H1 (cell line): ENCODE data around the gene FBXO7. TPM values are rescaled to one million over a fixed set of nuclear protein-coding genes. Genes with fewer than 3 reads are reported as not detected.

ENCODE experiments used
- CTCF ChIA-PET: fragments of 300-600 bp; sonication (Branson Sonifier 250); formaldehyde crosslinking; loops from one replicate; lab custom pipeline; 2021; ENCODE audit not compliant: partially characterized antibody; lab: Charles Lee
- POLR2A ChIA-PET: fragments of 300-600 bp; sonication (Branson Sonifier 250); formaldehyde crosslinking; loops from one replicate; lab custom pipeline; 2021; ENCODE audit warnings: inconsistent platforms; ENCODE audit not compliant: partially characterized antibody; lab: Charles Lee
- DNase-seq, 2 experiments: peaks; one replicate each; pipeline versions ENCODE4 v3.0.0 to v3.0.0-alpha.2; 2010 to 2022; ENCODE audit warnings: low spot score in 2 of 2, low read depth in 1 of 2, mixed read lengths in 1 of 2
- FAIRE-seq: peaks from 2 replicates; lab custom pipeline; 2011; peaks lifted over from hg19 to GRCh38; lab: Jason Lieb, UNC
- H2AFZ ChIP-seq: 2 replicates; pipeline ENCODE4 v1.8.1; 2012; ENCODE audit warnings: low read length, inconsistent platforms
- H2AK5ac ChIP-seq: 2 replicates; pipeline ENCODE4 v1.6.1; 2013; ENCODE audit warnings: low read depth, low read length
- H2BK120ac ChIP-seq: replicated peaks from 2 replicates; pipeline ENCODE3; 2013; ENCODE audit warnings: low read depth, low read length, inconsistent platforms
- H2BK12ac ChIP-seq: 2 replicates; pipeline ENCODE4 v1.6.1; 2013; ENCODE audit warnings: low read depth, low read length
- H2BK15ac ChIP-seq: 2 replicates; pipeline ENCODE4 v1.6.1; 2013; ENCODE audit warnings: low read length
- H2BK20ac ChIP-seq: 2 replicates; pipeline ENCODE4 v1.6.1; 2013; ENCODE audit warnings: low read length
- H2BK5ac ChIP-seq: 2 replicates; pipeline ENCODE4 v1.6.1; 2013; ENCODE audit warnings: low read depth, low read length
- H3K14ac ChIP-seq: 2 replicates; pipeline ENCODE4 v1.6.1; 2013; ENCODE audit warnings: inconsistent platforms; ENCODE audit not compliant: insufficient read length
- H3K18ac ChIP-seq: 2 replicates; pipeline ENCODE4 v1.6.1; 2013; ENCODE audit warnings: low read length; ENCODE audit errors: extremely low read depth
- H3K23ac ChIP-seq: 2 replicates; pipeline ENCODE4 v1.6.1; 2013; ENCODE audit warnings: inconsistent platforms; ENCODE audit not compliant: insufficient read length
- H3K23me2 ChIP-seq: 2 replicates; pipeline ENCODE4 v1.6.1; 2013; ENCODE audit warnings: low read depth, low read length
- H3K27ac ChIP-seq: 2 replicates; pipeline ENCODE4 v1.6.1; 2011; ENCODE audit warnings: low read depth, low read length, inconsistent platforms
- H3K27me3 ChIP-seq, 4 experiments: replicated peaks in 1 of 4; 1 replicate in 1 of 4; 2 replicates in 3 of 4; pipeline versions ENCODE4 v1.6.1 to v1.8.1; 2011 to 2013; ENCODE audit warnings: low read length in 3 of 4, mild to moderate bottlenecking in 3 of 4, inconsistent platforms in 2 of 4, mixed read lengths in 2 of 4, moderate library complexity in 1 of 4; ENCODE audit not compliant: control insufficient read depth in 3 of 4, insufficient read depth in 3 of 4; ENCODE audit errors: extremely low read depth in 1 of 4
- H3K36me3 ChIP-seq, 4 experiments: 2 replicates each; pipeline versions ENCODE4 v1.6.1 to v1.8.1; 2011 to 2013; ENCODE audit warnings: mild to moderate bottlenecking in 4 of 4, low read length in 3 of 4, moderate library complexity in 2 of 4, control low read depth in 1 of 4, inconsistent platforms in 1 of 4; ENCODE audit not compliant: insufficient read depth in 4 of 4, control insufficient read depth in 2 of 4
- H3K4ac ChIP-seq: replicated peaks from 2 replicates; pipeline ENCODE3; 2013; ENCODE audit warnings: low read length, low read depth, mixed read lengths, inconsistent platforms; ENCODE audit not compliant: insufficient read length
- H3K4me1 ChIP-seq, 4 experiments: replicated peaks in 1 of 4; 1 replicate in 1 of 4; 2 replicates in 3 of 4; pipeline versions ENCODE4 v1.6.1 to v1.8.1; 2011 to 2013; ENCODE audit warnings: low read length in 3 of 4, inconsistent platforms in 2 of 4, mixed read lengths in 1 of 4; ENCODE audit not compliant: insufficient read depth in 4 of 4, control insufficient read depth in 3 of 4
- H3K4me2 ChIP-seq, 2 experiments: 2 replicates each; pipeline versions ENCODE4 v1.6.1 to v1.8.1; 2011 to 2013; ENCODE audit warnings: low read depth in 2 of 2, low read length in 2 of 2, control low read depth in 1 of 2, inconsistent platforms in 1 of 2, mild to moderate bottlenecking in 1 of 2; ENCODE audit not compliant: insufficient read depth in 1 of 2
- H3K4me3 ChIP-seq, 4 experiments: fragments of 200-600, 300-600 bp in 1 of 4; sonication (generic), shearing (Covaris generic), sonication (Bioruptor Twin) in 1 of 4; 2 replicates each; pipeline versions ENCODE4 v1.5.1 to v1.8.1; 2011 to 2016; ENCODE audit warnings: low read length in 4 of 4, low read depth in 3 of 4, control low read depth in 2 of 4, inconsistent platforms in 2 of 4, mild to moderate bottlenecking in 2 of 4, mixed read lengths in 1 of 4, moderate library complexity in 1 of 4; ENCODE audit not compliant: insufficient read depth in 2 of 4; ENCODE audit errors: extremely low read depth in 1 of 4
- H3K56ac ChIP-seq: replicated peaks from 2 replicates; pipeline ENCODE3; 2013; ENCODE audit warnings: low read depth, mild to moderate bottlenecking, mixed read lengths, low read length, inconsistent platforms; ENCODE audit not compliant: insufficient read length
- H3K79me1 ChIP-seq: 2 replicates; pipeline ENCODE4 v1.6.1; 2013; ENCODE audit warnings: low read depth, low read length, control low read depth
- H3K79me2 ChIP-seq, 2 experiments: 2 replicates each; pipeline versions ENCODE4 v1.6.1 to v1.8.1; 2012 to 2013; ENCODE audit warnings: low read length in 2 of 2, mild to moderate bottlenecking in 2 of 2, inconsistent platforms in 1 of 2; ENCODE audit not compliant: insufficient read depth in 2 of 2, control insufficient read depth in 1 of 2
- H3K9ac ChIP-seq, 4 experiments: replicated peaks in 1 of 4; 1 replicate in 1 of 4; 2 replicates in 3 of 4; pipeline versions ENCODE4 v1.6.1 to v1.8.1; 2011 to 2013; ENCODE audit warnings: low read depth in 3 of 4, low read length in 3 of 4, control low read depth in 2 of 4, mild to moderate bottlenecking in 2 of 4, moderate library complexity in 2 of 4, inconsistent platforms in 1 of 4; ENCODE audit errors: extremely low read depth in 1 of 4
- H3K9me3 ChIP-seq, 2 experiments: 2 replicates each; pipeline versions ENCODE4 v1.6.1 to v1.8.1; 2012 to 2013; ENCODE audit warnings: mild to moderate bottlenecking in 2 of 2, moderate library complexity in 2 of 2, control low read depth in 1 of 2, inconsistent platforms in 1 of 2, low read depth in 1 of 2, low read length in 1 of 2, mixed read lengths in 1 of 2; ENCODE audit not compliant: insufficient read depth in 2 of 2
- H4K20me1 ChIP-seq, 2 experiments: replicated peaks in 1 of 2; 2 replicates each; pipeline versions ENCODE3 to v1.8.1; 2011 to 2013; ENCODE audit warnings: inconsistent platforms in 2 of 2, low read length in 2 of 2, mild to moderate bottlenecking in 1 of 2; ENCODE audit not compliant: insufficient read depth in 2 of 2, control insufficient read depth in 1 of 2
- H4K5ac ChIP-seq: 2 replicates; pipeline ENCODE4 v1.6.1; 2013; ENCODE audit warnings: low read length, low read depth, mixed read lengths, inconsistent platforms; ENCODE audit not compliant: insufficient read length
- H4K8ac ChIP-seq: 2 replicates; pipeline ENCODE4 v1.8.0; 2013; ENCODE audit warnings: mild to moderate bottlenecking, moderate library complexity, low read length, inconsistent platforms; ENCODE audit not compliant: insufficient read depth; ENCODE audit errors: extremely low read depth
- H4K91ac ChIP-seq: replicated peaks from 2 replicates; pipeline ENCODE3; 2013; ENCODE audit warnings: low read length, mixed read lengths, inconsistent platforms; ENCODE audit not compliant: insufficient read length
- E2F6 ChIP-seq: IDR thresholded peaks from 2 replicates; pipeline ENCODE4 v1.6.1; 2012; ENCODE audit warnings: inconsistent platforms
- EGR1 ChIP-seq: IDR thresholded peaks from 2 replicates; pipeline ENCODE4 v1.6.1; 2011; ENCODE audit warnings: low read depth, low read length, borderline replicate concordance
- EZH2 ChIP-seq: fragments of 200-600 bp; sonication (generic); IDR thresholded peaks from 2 replicates; pipeline ENCODE4 v1.7.1; 2012; ENCODE audit warnings: low read depth, mild to moderate bottlenecking, moderate library complexity, low read length, inconsistent platforms; ENCODE audit not compliant: severe bottlenecking
- KDM4A ChIP-seq: IDR thresholded peaks from one replicate; pipeline ENCODE4 v1.7.1; 2012; ENCODE audit warnings: low read depth, mild to moderate bottlenecking, moderate library complexity, low read length, inconsistent platforms; ENCODE audit not compliant: severe bottlenecking
- KDM5A ChIP-seq: fragments of 200-600 bp; IDR thresholded peaks from 2 replicates; pipeline ENCODE4 v1.7.1; 2012; ENCODE audit warnings: mild to moderate bottlenecking, low read length, inconsistent platforms, mixed read lengths
- MAX ChIP-seq: IDR thresholded peaks from 2 replicates; pipeline ENCODE4 v1.6.1; 2012; ENCODE audit warnings: inconsistent platforms
- NANOG ChIP-seq: IDR thresholded peaks from 2 replicates; pipeline ENCODE4 v1.6.1; 2011; ENCODE audit warnings: low read length, low read depth, mild to moderate bottlenecking, inconsistent platforms; ENCODE audit not compliant: insufficient read depth, poor library complexity, severe bottlenecking
- POLR2AphosphoS5 ChIP-seq: IDR thresholded peaks from 2 replicates; pipeline ENCODE4 v1.6.1; 2011; ENCODE audit warnings: low read depth, low read length
- RAD21 ChIP-seq, 2 experiments: IDR thresholded peaks in 1 of 2; conservative IDR thresholded peaks in 1 of 2; 2 replicates each; pipeline ENCODE4 v1.6.1; 2011; ENCODE audit warnings: low read depth in 2 of 2, low read length in 2 of 2, improper control_type of control experiment in 1 of 2, inconsistent platforms in 1 of 2, mild to moderate bottlenecking in 1 of 2, moderate library complexity in 1 of 2
- SP1 ChIP-seq: IDR thresholded peaks from 2 replicates; pipeline ENCODE4 v1.6.1; 2011; ENCODE audit warnings: low read depth, low read length
- SP4 ChIP-seq: IDR thresholded peaks from 2 replicates; pipeline ENCODE4 v1.6.1; 2012; ENCODE audit warnings: low read length, inconsistent platforms
- SRF ChIP-seq: IDR thresholded peaks from 2 replicates; pipeline ENCODE4 v1.6.1; 2011; ENCODE audit warnings: mild to moderate bottlenecking, low read depth, low read length, moderate library complexity
- YY1 ChIP-seq: IDR thresholded peaks from 2 replicates; pipeline ENCODE4 v1.6.1; 2011; ENCODE audit warnings: low read depth, mild to moderate bottlenecking, low read length
- WGBS, 2 experiments: shearing (Covaris generic) in 1 of 2; methylation state at CpG; one replicate each; pipeline versions ENCODE4 v1.1.6 to v1.1.7; 2013 to 2015; ENCODE audit warnings: low lambda C conversion rate in 2 of 2, mixed read lengths in 2 of 2, inconsistent platforms in 1 of 2, low coverage in 1 of 2, missing lambda C conversion rate in 1 of 2; ENCODE audit not compliant: insufficient replicate concordance in 2 of 2, insufficient coverage in 1 of 2, insufficient read length in 1 of 2; ENCODE audit errors: extremely low coverage in 1 of 2, missing lambda C conversion rate in 1 of 2; 5-methylcytosine and 5-hydroxymethylcytosine counted together
- polyA plus RNA-seq, 7 experiments: library from polyadenylated mRNA; depleted of rRNA in 3 of 7; stranded (reverse) in 5 of 7; unstranded in 2 of 7; fragments of >200 nt in 5 of 7; fragments of 200-250 nt in 2 of 7; gene quantifications; 1 replicate in 5 of 7; 2 replicates in 1 of 7; 4 replicates in 1 of 7; pipeline versions ENCODE4 v1.2.1 to v1.2.3, GENCODE V29; 2011 to 2013; ENCODE audit warnings: missing spikeins in 2 of 7, mixed read lengths in 2 of 7
- total RNA-seq: library from RNA; stranded (reverse); fragmentation: NEBNext Ultra II Directional; extraction: Animal tissue kit (Norgen Biotek cat#: 25700); gene quantifications from 2 replicates; pipeline ENCODE4 v1.2.1, GENCODE V29; 2021

The FBXO7 gene
- total and polyA plus RNA-seq, 2 of the 8 experiments (the other 6 are each of a cell fraction or from before 2014, with no cell fraction given): 62.7 to 76.1 TPM

DNA sequence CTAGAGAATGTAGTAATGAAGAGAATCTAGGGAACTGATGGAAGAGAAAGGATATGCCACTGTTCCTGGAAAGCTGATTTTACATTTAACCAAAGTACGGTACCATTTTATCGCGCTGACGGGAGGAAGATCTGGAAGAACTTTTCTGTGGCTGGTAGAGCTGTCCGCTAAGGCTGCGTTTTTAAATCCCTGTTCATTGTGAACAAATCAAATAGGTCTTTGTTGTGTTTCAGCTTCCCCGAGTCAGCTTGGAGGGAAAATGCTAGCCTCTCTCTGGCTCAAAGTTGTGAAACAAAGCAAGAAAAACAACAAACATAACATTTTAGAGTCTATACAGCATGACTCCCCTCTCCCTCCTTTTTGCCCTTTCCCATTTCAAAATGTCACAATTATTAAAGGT, 34.4 kb downstream of the FBXO7 start:
- no peak overlapping the region for H3K9ac ChIP-seq
- no peak overlapping the region for H3K27ac ChIP-seq
- WGBS, 2 experiments: 93% methylated on average over 7 of the region's 7 CpGs; no CpG with 5 or more reads in 1 of the 2 experiments
- H4K91ac ChIP-seq: no peak overlapping the region
- no peak overlapping the region for H3K18ac ChIP-seq
- H2BK5ac ChIP-seq: no peak overlapping the region
- no peak overlapping the region for H3K4me2 ChIP-seq
- no peak overlapping the region for H3K4me3 ChIP-seq
- ChIA-PET POLR2A (interaction anchor here (1.0 to 1.1 kb wide), 2 partner anchors 8 to 9 kb away, joined by 3 read pairs; no protein-coding TSS in a partner anchor), CTCF (interaction anchor here (0.6 to 1.5 kb wide), 4 partner anchors 9 to 478 kb away, joined by 3 to 5 read pairs (median 4); no protein-coding TSS in a partner anchor)
- H3K27me3 ChIP-seq: peaks cover 0 to 4% (median 0%) of the 10 kb centered on the region in 4 experiments; a peak in 2 of 7 replicates
- no peak overlapping the region for H2BK120ac ChIP-seq
- H3K56ac ChIP-seq: no peak overlapping the region
- no peak overlapping the region for H2AFZ ChIP-seq
- no peaks in the 10 kb centered on the region for H4K20me1 ChIP-seq
- H2BK20ac ChIP-seq: no peak overlapping the region
- no peak overlapping the region for H2BK15ac ChIP-seq
- no peaks in the 10 kb centered on the region for H3K23me2 ChIP-seq
- H3K79me2 ChIP-seq: no peaks in the 10 kb centered on the region
- H2BK12ac ChIP-seq: no peak overlapping the region
- no peak overlapping the region for H2AK5ac ChIP-seq
- no peak overlapping the region for H3K4ac ChIP-seq
- H3K14ac ChIP-seq: no peak overlapping the region
- H3K9me3 ChIP-seq: no peaks in the 10 kb centered on the region
- H4K8ac ChIP-seq: no peak overlapping the region
- H3K23ac ChIP-seq: no peak overlapping the region
- no peaks in the 10 kb centered on the region for H3K4me1 ChIP-seq
- FAIRE-seq (no peak), DNase-seq (no peak)
- peaks cover 0 to 8% (median 2%) of the 10 kb centered on the region in 4 experiments; a peak in 3 of 8 replicates for H3K36me3 ChIP-seq
- H3K79me1 ChIP-seq: no peaks in the 10 kb centered on the region
- H4K5ac ChIP-seq: no peak overlapping the region
- TF ChIP-seq YY1: no peak
- no peak for TF ChIP-seq KDM5A
- no peak for TF ChIP-seq SRF
- TF ChIP-seq SP1: no peak
- TF ChIP-seq RAD21 (IDR thresholded peaks at IDR 0.05 in 1 of 2, conservative IDR thresholded peaks at IDR 0.05 in 1 of 2; ENCODE audit: low read depth in 2 of 2, low read length in 2 of 2): no peak
- no peak for TF ChIP-seq POLR2AphosphoS5
- TF ChIP-seq SP4: no peak
- TF ChIP-seq KDM4A: no peak
- no peak for TF ChIP-seq EZH2
- no peak for TF ChIP-seq EGR1
- TF ChIP-seq MAX: no peak
- no peak for TF ChIP-seq E2F6
- no peak for TF ChIP-seq NANOG
